GM18907 (cell line): ENCODE measurements around the gene FOSL2.

Source experiments
- ATAC-seq: cut with Tn5 transposase; IDR thresholded peaks from one replicate; pipeline ENCODE4 v1.9.1; 2021; ENCODE audit warnings: mild to moderate bottlenecking, moderate library complexity; ENCODE audit not compliant: unreplicated experiment

Gene FOSL2

GRCh38 chr2:28429636-28430376 lies 37.1 kb downstream of the FOSL2 start:
- no peak for ATAC-seq

- ATAC-seq = no peak
Measured at GRCh38 chr2:28430377-28430765, 37.7 kb downstream of the FOSL2 start.

- ATAC-seq = no peak
Measured at GRCh38 chr2:28430788-28431418, 38.2 kb downstream of the FOSL2 start.

GRCh38 chr2:28431741-28432140 lies 39.1 kb downstream of the FOSL2 start:
- ATAC-seq = no peak

- no peak for ATAC-seq
Measured at GRCh38 chr2:28432362-28432761, 39.7 kb downstream of the FOSL2 start.

- no peak for ATAC-seq
Measured at GRCh38 chr2:28433215-28433614, 40.6 kb downstream of the FOSL2 start.

GRCh38 chr2:28433935-28434599 lies 41.4 kb downstream of the FOSL2 start:
- ATAC-seq = no peak

- no peak for ATAC-seq
Measured at GRCh38 chr2:28434600-28434989, 41.9 kb downstream of the FOSL2 start.

- no peak for ATAC-seq
Measured at GRCh38 chr2:28435241-28435640, 42.6 kb downstream of the FOSL2 start.

- ATAC-seq = no peak
Measured at GRCh38 chr2:28435814-28436351, 43.2 kb downstream of the FOSL2 start.

- no peak for ATAC-seq
Measured at GRCh38 chr2:28436525-28437051, 43.9 kb downstream of the FOSL2 start.

- no peak for ATAC-seq
Measured at GRCh38 chr2:28437149-28437835, 44.6 kb downstream of the FOSL2 start.

GRCh38 chr2:28437918-28438317 lies 45.3 kb downstream of the FOSL2 start:
- ATAC-seq = no peak

GRCh38 chr2:28438532-28439063 lies 45.9 kb downstream of the FOSL2 start:
- ATAC-seq = no peak

- no peak for ATAC-seq
Measured at GRCh38 chr2:28439127-28439526, 46.5 kb downstream of the FOSL2 start.

GRCh38 chr2:28439763-28440162 lies 47.1 kb downstream of the FOSL2 start:
- no peak for ATAC-seq

- ATAC-seq = no peak
Measured at GRCh38 chr2:28442328-28442727, 49.7 kb downstream of the FOSL2 start.

GRCh38 chr2:28444956-28445355 lies 52.3 kb downstream of the FOSL2 start:
- no peak for ATAC-seq

GRCh38 chr2:28445448-28446258 lies 53.0 kb downstream of the FOSL2 start:
- ATAC-seq = no peak

- ATAC-seq = no peak
Measured at GRCh38 chr2:28446531-28446930, 53.9 kb downstream of the FOSL2 start.
